Lung (tissue), 12 donors: ENCODE data around the gene IL6. TPM values are rescaled to one million over a fixed set of nuclear protein-coding genes. Genes with fewer than 3 reads are reported as not detected.
"Not testable (repeated sequence)": the region's sequence is repeated elsewhere in the genome, so short reads cannot be mapped to it uniquely, and the experiment has no call there.

Source experiments
- ATAC-seq: fragments of 200-7000 bp; cut with Tn5 transposase; one replicate; pipeline ENCODE4 v1.9.1; 2020; ENCODE audit warnings: moderate number of reproducible peaks; ENCODE audit not compliant: insufficient read depth, low FRiP score
- DNase-seq, 3 donors: peaks; one replicate each; pipeline ENCODE4 v3.0.0-alpha.2; 2013 to 2017
- H3K27ac ChIP-seq, 2 donors: one replicate each; pipeline ENCODE4 v1.5.1; 2013; ENCODE audit warnings: mild to moderate bottlenecking in 2 of 2, moderate library complexity in 2 of 2, control low read depth in 1 of 2, inconsistent platforms in 1 of 2, low read depth in 1 of 2, low read length in 1 of 2
- H3K27me3 ChIP-seq, 3 donors: one replicate each; pipeline ENCODE4 v1.5.1; 2013; ENCODE audit warnings: low read length in 2 of 3; ENCODE audit not compliant: control insufficient read depth in 3 of 3, insufficient read depth in 3 of 3
- H3K36me3 ChIP-seq, 4 donors: one replicate each; pipeline ENCODE4 v1.5.1; 2013; ENCODE audit warnings: low read length in 4 of 4, mild to moderate bottlenecking in 1 of 4, moderate library complexity in 1 of 4; ENCODE audit not compliant: control insufficient read depth in 4 of 4, insufficient read depth in 4 of 4
- H3K4me1 ChIP-seq, 5 donors: one replicate each; pipeline ENCODE4 v1.5.1; 2013; ENCODE audit warnings: low read length in 5 of 5, mild to moderate bottlenecking in 2 of 5, moderate library complexity in 1 of 5; ENCODE audit not compliant: control insufficient read depth in 5 of 5, insufficient read depth in 5 of 5
- H3K4me3 ChIP-seq: one replicate; pipeline ENCODE4 v1.5.1; 2013; ENCODE audit warnings: mild to moderate bottlenecking, control low read depth, moderate library complexity
- H3K9ac ChIP-seq, 2 donors: one replicate each; pipeline ENCODE4 v1.5.1; 2013; ENCODE audit warnings: low read length in 2 of 2, control low read depth in 1 of 2; ENCODE audit not compliant: insufficient read depth in 1 of 2
- H3K9me3 ChIP-seq, 4 donors: one replicate each; pipeline ENCODE4 v1.5.1; 2013; ENCODE audit warnings: low read length in 3 of 4, mild to moderate bottlenecking in 1 of 4, moderate library complexity in 1 of 4; ENCODE audit not compliant: control insufficient read depth in 4 of 4, insufficient read depth in 3 of 4
- CTCF ChIP-seq: IDR thresholded peaks from 2 replicates; pipeline ENCODE4 v1.5.1; 2012; ENCODE audit warnings: mild to moderate bottlenecking; ENCODE audit errors: control extremely low read depth, extremely low read depth
- WGBS, 2 donors: extraction: QIAGEN DNeasy Blood & Tissue Kit; methylation state at CpG; one replicate each; pipeline ENCODE4 v1.1.7; 2013; 5-methylcytosine and 5-hydroxymethylcytosine counted together
- polyA plus RNA-seq, 2 donors: library from polyadenylated mRNA; stranded (reverse); fragments of 200-250 nt; gene quantifications; one replicate each; pipeline ENCODE4 v1.2.1, GENCODE V29; 2013
- total RNA-seq, 2 donors: library from RNA; depleted of rRNA in 1 of 2; stranded (reverse); fragments of >200 nt in 1 of 2; gene quantifications; one replicate each; pipeline ENCODE4 v1.2.1, GENCODE V29; 2014 to 2021
- donor health status: control.
- donor health status: control.
- donor health status: Bipolar disorder and iron deficiency.
- donor health status: healthy.
- donor health status: DM: yes; HTN: yes; CAD: no.

Gene IL6
- total and polyA plus RNA-seq, 4 donors: 2.7 to 155 (median 12.4) TPM

GRCh38 chr7:22686620-22687019 lies 40.4 kb upstream of the IL6 start:
- no peak for ATAC-seq

GRCh38 chr7:22688084-22688483 lies 38.9 kb upstream of the IL6 start:
- Histone ChIP-seq H3K4me1 (peaks cover 0 to 13% (median 0%) of the 10 kb centered on the region in 5 donors), H3K9ac (no peak overlapping the region), H3K27ac (no peak overlapping the region), H3K9me3 (no peaks in the 10 kb centered on the region), H3K4me3 (no peak overlapping the region), H3K36me3 (no peaks in the 10 kb centered on the region), H3K27me3 (no peaks in the 10 kb centered on the region)
- peak; percentile 70 to 97 (median 97) for DNase-seq
- ATAC-seq: no peak
- no peak for TF ChIP-seq CTCF
- 64 to 80% methylated on average over 2 of the region's 2 CpGs for WGBS, 2 donors

More at GRCh38 chr7:22686620-22687019, 40.4 kb upstream of the IL6 start:
- no peaks in the 10 kb centered on the region for H3K9me3 ChIP-seq
- H3K36me3 ChIP-seq: no peaks in the 10 kb centered on the region
- H3K9ac ChIP-seq: no peak overlapping the region
- no peak for TF ChIP-seq CTCF
- H3K27me3 ChIP-seq: no peaks in the 10 kb centered on the region
- H3K27ac ChIP-seq: no peak overlapping the region
- peaks cover 0 to 13% (median 0%) of the 10 kb centered on the region in 5 donors for H3K4me1 ChIP-seq
- DNase-seq: no peak
- no peak overlapping the region for H3K4me3 ChIP-seq

GRCh38 chr7:22688934-22689333 lies 38.1 kb upstream of the IL6 start:
- not testable (repeated sequence) for ATAC-seq, H3K9me3 ChIP-seq, H3K27ac ChIP-seq, H3K4me3 ChIP-seq, H3K27me3 ChIP-seq, H3K9ac ChIP-seq, H3K36me3 ChIP-seq
- DNase-seq: peak in 1 of 3 donors; percentile 40
- H3K4me1 ChIP-seq: peaks cover 0 to 13% (median 0%) of the 10 kb centered on the region in 5 donors
- WGBS, 2 donors: 94 to 99% methylated on average over 8 of the region's 8 CpGs

- no peaks in the 10 kb centered on the region for H3K27me3 ChIP-seq
- H3K4me3 ChIP-seq: no peak overlapping the region
- ATAC-seq (no peak), DNase-seq (no peak)
- peaks cover 0 to 3% (median 0%) of the 10 kb centered on the region in 5 donors for H3K4me1 ChIP-seq
- WGBS, 2 donors: 80 to 85% methylated on average over 5 of the region's 5 CpGs
- no peaks in the 10 kb centered on the region for H3K9me3 ChIP-seq
- no peak for TF ChIP-seq CTCF
- H3K36me3 ChIP-seq: no peaks in the 10 kb centered on the region
- no peak overlapping the region for H3K9ac ChIP-seq
- H3K27ac ChIP-seq: no peak overlapping the region
Observed at GRCh38 chr7:22694597-22695207, 32.3 kb upstream of the IL6 start.
